ENCODE data around the gene SUGT1. TPM values are rescaled to one million over a fixed set of nuclear protein-coding genes. Genes with fewer than 3 reads are reported as not detected.
"Not testable (repeated sequence)": the region's sequence is repeated elsewhere in the genome, so short reads cannot be mapped to it uniquely, and the experiment has no call there.

The SUGT1 gene
- polyA plus RNA-seq, 3 donors from 2014 or later: 45.0 to 50.7 (median 49.5) TPM

GRCh38 chr13:52695856-52696255 lies 43.2 kb downstream of the SUGT1 start:
- H3K9me3 Mint-ChIP-seq: no peaks in the 10 kb centered on the region

GRCh38 chr13:52696566-52696965 lies 43.9 kb downstream of the SUGT1 start:
- no peaks in the 10 kb centered on the region for H3K4me1 Mint-ChIP-seq
- H3K4me3 Mint-ChIP-seq: no peak overlapping the region
- H3K27ac Mint-ChIP-seq: no peak overlapping the region
- no peaks in the 10 kb centered on the region for H3K27me3 Mint-ChIP-seq (ENCODE audit: low read depth in 3 of 3)
- H3K36me3 Mint-ChIP-seq: peaks cover 0 to 13% (median 7%) of the 10 kb centered on the region in 3 donors
- DNase-seq: no peak
- H3K9me3 Mint-ChIP-seq: no peaks in the 10 kb centered on the region

More at GRCh38 chr13:52695856-52696255, 43.2 kb downstream of the SUGT1 start:
- Mint-ChIP-seq H3K27me3 (ENCODE audit: low read depth in 3 of 3) (no peaks in the 10 kb centered on the region), H3K4me1 (no peaks in the 10 kb centered on the region), H3K36me3 (peaks cover 0 to 13% (median 11%) of the 10 kb centered on the region in 3 donors), H3K27ac (no peak overlapping the region), H3K4me3 (no peak overlapping the region)
- DNase-seq: no peak

GRCh38 chr13:52701728-52702465 lies 49.3 kb downstream of the SUGT1 start:
- no peaks in the 10 kb centered on the region for H3K27me3 Mint-ChIP-seq (ENCODE audit: low read depth in 3 of 3)
- DNase-seq: no peak
- no peak overlapping the region for H3K27ac Mint-ChIP-seq
- peaks cover 0 to 5% (median 5%) of the 10 kb centered on the region in 3 donors for H3K36me3 Mint-ChIP-seq
- no peak overlapping the region for H3K4me3 Mint-ChIP-seq
- H3K9me3 Mint-ChIP-seq: no peaks in the 10 kb centered on the region
- H3K4me1 Mint-ChIP-seq: peaks cover 0 to 8% of the 10 kb centered on the region in 2 donors

DNA sequence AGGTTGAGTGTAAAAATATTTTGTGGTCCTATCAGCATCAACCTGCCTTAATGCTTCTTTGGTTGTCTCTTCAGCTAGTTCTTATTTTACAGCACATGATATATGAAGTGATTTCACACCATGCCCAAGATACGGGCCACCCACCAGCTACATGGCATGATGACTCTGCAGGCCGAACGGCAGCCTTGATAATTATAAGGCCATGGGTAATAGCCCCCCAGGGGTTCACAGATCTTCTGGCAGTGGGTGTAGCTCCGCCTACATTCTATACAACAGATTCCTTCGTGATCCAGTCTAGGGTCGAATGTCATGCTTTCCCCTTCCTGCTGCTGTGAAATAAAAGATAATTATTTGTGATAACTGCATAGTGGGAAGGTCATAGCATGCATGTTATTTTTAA lies 50.8 kb downstream of the SUGT1 start:
- no peak overlapping the region for H3K4me3 Mint-ChIP-seq
- H3K9me3 Mint-ChIP-seq: no peaks in the 10 kb centered on the region
- H3K27ac Mint-ChIP-seq: no peak overlapping the region
- H3K4me1 Mint-ChIP-seq: peaks cover 0 to 8% of the 10 kb centered on the region in 2 donors
- H3K27me3 Mint-ChIP-seq (ENCODE audit: low read depth in 3 of 3): no peaks in the 10 kb centered on the region
- no peaks in the 10 kb centered on the region for H3K36me3 Mint-ChIP-seq
- DNase-seq: no peak

DNA sequence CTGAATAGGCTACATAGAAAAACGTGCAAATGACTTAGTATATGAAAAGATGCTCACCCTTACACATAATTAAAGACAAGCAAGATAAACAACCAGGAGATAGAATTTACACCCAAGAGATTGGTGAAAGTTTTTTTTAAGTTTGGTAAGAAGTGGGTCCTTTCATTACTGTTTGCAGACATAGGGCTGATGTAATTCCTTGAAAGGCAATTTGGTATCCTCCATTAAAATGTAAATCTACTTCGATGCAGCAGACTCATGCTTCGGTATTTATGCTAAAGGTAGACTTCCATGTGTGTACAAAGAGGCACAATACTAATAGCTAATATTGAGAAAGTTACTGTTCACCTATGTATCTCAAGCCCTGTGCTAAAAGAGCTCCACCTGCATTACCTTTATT lies 53.4 kb downstream of the SUGT1 start:
- no peaks in the 10 kb centered on the region for H3K36me3 Mint-ChIP-seq
- H3K27me3 Mint-ChIP-seq (ENCODE audit: low read depth in 3 of 3): peaks cover 0 to 2% (median 0%) of the 10 kb centered on the region in 3 donors
- H3K4me1 Mint-ChIP-seq: peaks cover 0 to 8% of the 10 kb centered on the region in 2 donors
- no peaks in the 10 kb centered on the region for H3K9me3 Mint-ChIP-seq
- no peak for DNase-seq
- H3K4me3 Mint-ChIP-seq: no peak overlapping the region
- H3K27ac Mint-ChIP-seq: no peak overlapping the region

DNA sequence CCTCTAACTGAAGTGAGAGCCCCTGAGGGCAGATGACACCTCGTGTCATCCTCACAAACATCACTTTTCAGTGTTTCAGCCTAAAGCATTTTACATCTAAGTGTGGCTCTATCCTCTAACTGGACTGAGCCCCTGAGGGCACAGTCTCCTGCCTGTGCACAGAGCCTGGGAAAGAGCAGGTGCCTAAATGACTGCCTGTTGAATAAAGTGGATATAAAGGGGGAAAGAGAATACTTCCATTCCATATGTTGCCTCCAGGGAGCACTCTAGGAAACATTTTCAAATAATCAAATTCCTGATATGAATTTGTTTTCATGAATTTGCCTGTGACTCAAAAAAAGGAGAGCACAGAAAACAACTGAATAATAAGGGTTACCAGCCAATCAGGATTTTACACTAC lies 54.7 kb downstream of the SUGT1 start:
- peaks cover 0 to 2% (median 0%) of the 10 kb centered on the region in 3 donors for H3K27me3 Mint-ChIP-seq (ENCODE audit: low read depth in 3 of 3)
- no peaks in the 10 kb centered on the region for H3K4me1 Mint-ChIP-seq
- no peak overlapping the region for H3K4me3 Mint-ChIP-seq
- no peak overlapping the region for H3K27ac Mint-ChIP-seq
- no peaks in the 10 kb centered on the region for H3K36me3 Mint-ChIP-seq
- no peaks in the 10 kb centered on the region for H3K9me3 Mint-ChIP-seq
- no peak for DNase-seq

- not testable (repeated sequence) for H3K9me3 Mint-ChIP-seq; DNase-seq; H3K4me1 Mint-ChIP-seq; H3K27me3 Mint-ChIP-seq (ENCODE audit: low read depth in 3 of 3); H3K4me3 Mint-ChIP-seq; H3K27ac Mint-ChIP-seq; H3K36me3 Mint-ChIP-seq
Observed at GRCh38 chr13:52708266-52708665, 55.6 kb downstream of the SUGT1 start.

GRCh38 chr13:52711286-52711685 lies 58.6 kb downstream of the SUGT1 start:
- peaks cover 2 to 3% (median 3%) of the 10 kb centered on the region in 3 donors for H3K27me3 Mint-ChIP-seq (ENCODE audit: low read depth in 3 of 3)
- no peak for DNase-seq
- no peak overlapping the region for H3K27ac Mint-ChIP-seq
- H3K4me3 Mint-ChIP-seq: no peak overlapping the region
- no peaks in the 10 kb centered on the region for H3K36me3 Mint-ChIP-seq
- peaks cover 0 to 4% (median 0%) of the 10 kb centered on the region in 6 donors for H3K9me3 Mint-ChIP-seq
- no peaks in the 10 kb centered on the region for H3K4me1 Mint-ChIP-seq

GRCh38 chr13:52712385-52712784 lies 59.7 kb downstream of the SUGT1 start:
- no peak overlapping the region for H3K4me3 Mint-ChIP-seq
- DNase-seq: no peak
- H3K36me3 Mint-ChIP-seq: no peaks in the 10 kb centered on the region
- no peaks in the 10 kb centered on the region for H3K4me1 Mint-ChIP-seq
- H3K27ac Mint-ChIP-seq: no peak overlapping the region
- H3K9me3 Mint-ChIP-seq: peaks cover 0 to 4% (median 0%) of the 10 kb centered on the region in 6 donors
- H3K27me3 Mint-ChIP-seq (ENCODE audit: low read depth in 3 of 3): peaks cover 2 to 3% (median 3%) of the 10 kb centered on the region in 3 donors

DNA sequence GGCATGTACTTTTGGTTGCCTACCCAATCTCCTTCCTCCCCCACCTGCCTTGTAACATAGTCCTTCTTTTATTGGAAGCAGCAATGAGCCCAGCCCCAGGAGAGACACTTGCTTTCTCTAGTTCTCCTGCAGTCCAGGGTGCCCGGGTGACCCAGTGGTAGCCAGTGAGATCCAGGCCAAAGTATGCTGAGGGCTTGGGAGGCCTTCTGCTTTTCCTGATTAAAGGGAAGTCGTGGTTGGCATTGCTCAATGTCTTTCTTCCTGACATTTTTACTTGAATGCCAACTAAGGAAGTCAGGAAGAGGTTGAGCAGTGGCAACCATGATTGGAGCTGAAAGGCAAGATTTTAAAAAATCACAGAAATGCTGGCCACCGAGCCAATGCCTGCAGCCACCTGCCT lies 61.3 kb downstream of the SUGT1 start:
- Mint-ChIP-seq H3K36me3 (peaks cover 0 to 4% (median 0%) of the 10 kb centered on the region in 3 donors), H3K27me3 (ENCODE audit: low read depth in 3 of 3) (peaks cover 7 to 8% (median 8%) of the 10 kb centered on the region in 3 donors), H3K27ac (no peak overlapping the region), H3K4me1 (no peaks in the 10 kb centered on the region), H3K4me3 (no peak overlapping the region), H3K9me3 (peaks cover 0 to 10% (median 5%) of the 10 kb centered on the region in 6 donors)
- DNase-seq: no peak

GRCh38 chr13:52720904-52721303 lies 68.3 kb downstream of the SUGT1 start:
- peaks cover 0 to 16% (median 7%) of the 10 kb centered on the region in 6 donors for H3K9me3 Mint-ChIP-seq
- H3K27me3 Mint-ChIP-seq (ENCODE audit: low read depth in 3 of 3): peaks cover 5 to 18% (median 6%) of the 10 kb centered on the region in 3 donors
- DNase-seq, H3K4me3 Mint-ChIP-seq, H3K4me1 Mint-ChIP-seq, H3K27ac Mint-ChIP-seq, H3K36me3 Mint-ChIP-seq: not testable (repeated sequence)

DNA sequence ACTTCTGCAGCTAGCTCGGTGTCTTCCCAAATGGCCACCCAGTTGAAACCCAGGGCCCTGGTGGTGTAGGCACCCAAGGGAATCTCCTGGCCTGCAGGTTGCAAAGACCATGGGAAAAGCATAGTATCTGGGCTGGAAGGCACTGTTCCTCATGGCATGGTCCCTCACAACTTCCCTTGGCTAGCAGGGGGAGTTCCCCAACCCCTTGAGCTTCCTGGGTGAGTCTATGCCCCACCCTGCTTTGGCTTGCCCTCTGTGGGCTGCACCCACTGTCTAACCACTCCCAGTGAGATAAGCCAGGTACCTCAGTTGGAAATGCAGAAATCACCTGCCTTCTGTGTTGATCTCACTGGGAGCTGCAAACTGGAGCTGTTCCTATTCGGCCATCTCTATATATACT lies 68.7 kb downstream of the SUGT1 start:
- Mint-ChIP-seq H3K9me3 (peaks cover 0 to 16% (median 7%) of the 10 kb centered on the region in 6 donors), H3K27me3 (ENCODE audit: low read depth in 3 of 3) (peaks cover 5 to 15% (median 6%) of the 10 kb centered on the region in 3 donors)
- not testable (repeated sequence) for H3K4me3 Mint-ChIP-seq, DNase-seq, H3K4me1 Mint-ChIP-seq, H3K36me3 Mint-ChIP-seq, H3K27ac Mint-ChIP-seq

DNA sequence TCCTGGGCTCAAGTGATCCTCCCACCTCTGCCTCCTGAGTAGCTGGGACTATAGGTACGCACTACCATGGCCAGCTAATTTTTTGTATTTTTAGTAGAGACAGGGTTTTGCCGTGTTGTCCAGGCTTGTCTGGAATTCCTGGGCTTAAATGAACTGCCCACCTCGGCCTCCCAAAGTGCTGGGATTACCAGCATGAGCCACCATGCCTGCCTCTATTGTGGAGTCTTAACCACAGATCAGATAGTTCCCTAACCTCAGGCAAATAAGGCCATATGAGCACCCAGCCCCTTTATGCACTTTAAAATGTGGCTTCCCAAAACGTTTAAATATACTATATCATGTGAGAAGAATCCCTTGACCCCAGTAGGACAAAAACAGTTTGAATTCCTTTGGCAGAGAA lies 70.5 kb downstream of the SUGT1 start:
- no peaks in the 10 kb centered on the region for H3K4me1 Mint-ChIP-seq
- peaks cover 0 to 11% (median 6%) of the 10 kb centered on the region in 6 donors for H3K9me3 Mint-ChIP-seq

GRCh38 chr13:52725302-52725701 lies 72.7 kb downstream of the SUGT1 start:
- peaks cover 0 to 2% of the 10 kb centered on the region in 2 donors for H3K4me1 Mint-ChIP-seq

More for the DNA sequence above, 70.5 kb downstream of the SUGT1 start:
- no peak overlapping the region for H3K4me3 Mint-ChIP-seq
- H3K27ac Mint-ChIP-seq: no peak overlapping the region
- H3K27me3 Mint-ChIP-seq (ENCODE audit: low read depth in 3 of 3): peaks cover 5 to 15% (median 6%) of the 10 kb centered on the region in 3 donors
- DNase-seq: no peak
- peaks cover 0 to 4% (median 3%) of the 10 kb centered on the region in 3 donors for H3K36me3 Mint-ChIP-seq

More at GRCh38 chr13:52725302-52725701, 72.7 kb downstream of the SUGT1 start:
- no peak for DNase-seq
- peaks cover 0 to 4% (median 0%) of the 10 kb centered on the region in 3 donors for H3K27me3 Mint-ChIP-seq (ENCODE audit: low read depth in 3 of 3)
- H3K27ac Mint-ChIP-seq: no peak overlapping the region
- no peaks in the 10 kb centered on the region for H3K36me3 Mint-ChIP-seq
- H3K9me3 Mint-ChIP-seq: no peaks in the 10 kb centered on the region
- no peak overlapping the region for H3K4me3 Mint-ChIP-seq

Data from immature natural killer cell (primary cell).